Bronchial epithelial cell (primary cell): ENCODE measurements around the gene LY6G6C. TPM values are rescaled to one million over a fixed set of nuclear protein-coding genes. Genes with fewer than 3 reads are reported as not detected.

Experiments
- DNase-seq: peaks from one replicate; pipeline ENCODE4 v3.0.0-alpha.2; 2010; ENCODE audit warnings: low read depth
- FAIRE-seq: peaks from 2 replicates; lab custom pipeline; 2011; peaks lifted over from hg19 to GRCh38; lab: Jason Lieb, UNC
- H3K27me3 ChIP-seq: 2 replicates; pipeline ENCODE4 v1.5.1; 2011; ENCODE audit warnings: low read length; ENCODE audit not compliant: control insufficient read depth, insufficient read depth
- H3K36me3 ChIP-seq: 2 replicates; pipeline ENCODE4 v1.5.1; 2011; ENCODE audit warnings: low read length; ENCODE audit not compliant: control insufficient read depth, insufficient read depth
- H3K4me3 ChIP-seq: 2 replicates; pipeline ENCODE4 v1.5.1; 2011; ENCODE audit warnings: mild to moderate bottlenecking, low read depth, low read length, control low read depth
- total RNA-seq: library from RNA; depleted of rRNA; stranded (reverse); fragments of >200 nt; gene quantifications from 2 replicates; pipeline ENCODE4 v1.2.1, GENCODE V29; 2014
- TF ChIP-seq, protein P1 (sequence below): IDR thresholded peaks from 2 replicates; pipeline ENCODE4 v1.5.1; 2011; ENCODE audit warnings: mild to moderate bottlenecking, moderate library complexity, low read length, control low read depth, inconsistent platforms; ENCODE audit not compliant: insufficient read depth, severe bottlenecking

LY6G6C gene
- total RNA-seq, 1 donor from 2014 or later: not detected

DNA sequence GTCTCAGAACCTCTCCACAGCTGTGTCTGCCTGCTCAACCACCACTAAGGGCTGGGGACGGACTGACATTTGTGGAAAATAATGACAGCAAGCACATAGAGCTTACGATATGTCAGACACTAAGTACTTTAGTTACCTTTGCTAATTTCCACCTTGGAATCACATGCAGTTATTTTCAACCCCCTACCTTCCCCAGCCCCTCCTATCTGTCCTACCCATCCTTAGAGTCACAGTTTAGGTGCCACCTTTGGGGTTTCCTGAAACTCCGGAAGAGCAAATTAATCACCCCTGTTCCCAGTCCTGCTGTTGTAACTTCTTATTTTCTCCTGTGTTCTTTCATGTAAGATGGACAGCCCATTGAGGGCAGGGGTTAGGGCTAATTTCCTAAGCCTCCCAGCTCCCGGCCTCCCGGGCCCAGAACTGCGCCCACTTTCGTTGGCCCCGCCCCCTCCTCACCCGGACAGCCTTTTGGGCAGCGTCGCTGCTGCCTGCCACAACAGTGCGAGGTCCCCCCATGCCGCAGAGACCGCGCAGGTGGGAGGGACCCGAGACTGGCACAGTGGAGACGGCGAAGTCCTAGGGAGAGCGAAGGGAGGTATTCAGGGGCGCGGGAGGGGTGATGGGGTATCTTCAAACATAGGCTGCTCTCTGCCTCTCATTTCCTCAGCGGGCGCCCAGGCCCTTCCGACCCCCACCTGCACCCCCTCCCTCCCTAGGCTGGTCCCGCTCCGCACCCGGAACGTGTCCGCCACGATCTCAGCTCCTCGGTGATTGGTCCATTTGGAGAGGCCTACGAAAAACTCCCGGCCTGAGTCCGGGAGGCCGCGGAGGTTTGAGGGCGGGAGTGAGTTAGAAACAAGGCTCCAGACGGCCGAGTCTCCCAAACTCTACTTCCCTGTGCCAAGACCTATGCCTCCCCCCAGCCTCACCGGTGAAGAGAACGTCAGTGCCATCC lies 6.4 kb upstream of the LY6G6C start:
- Histone ChIP-seq H3K4me3 (no peak overlapping the region), H3K27me3 (no peaks in the 10 kb centered on the region), H3K36me3 (peaks cover 13% of the 10 kb centered on the region)
- TF ChIP-seq, protein P1, sequence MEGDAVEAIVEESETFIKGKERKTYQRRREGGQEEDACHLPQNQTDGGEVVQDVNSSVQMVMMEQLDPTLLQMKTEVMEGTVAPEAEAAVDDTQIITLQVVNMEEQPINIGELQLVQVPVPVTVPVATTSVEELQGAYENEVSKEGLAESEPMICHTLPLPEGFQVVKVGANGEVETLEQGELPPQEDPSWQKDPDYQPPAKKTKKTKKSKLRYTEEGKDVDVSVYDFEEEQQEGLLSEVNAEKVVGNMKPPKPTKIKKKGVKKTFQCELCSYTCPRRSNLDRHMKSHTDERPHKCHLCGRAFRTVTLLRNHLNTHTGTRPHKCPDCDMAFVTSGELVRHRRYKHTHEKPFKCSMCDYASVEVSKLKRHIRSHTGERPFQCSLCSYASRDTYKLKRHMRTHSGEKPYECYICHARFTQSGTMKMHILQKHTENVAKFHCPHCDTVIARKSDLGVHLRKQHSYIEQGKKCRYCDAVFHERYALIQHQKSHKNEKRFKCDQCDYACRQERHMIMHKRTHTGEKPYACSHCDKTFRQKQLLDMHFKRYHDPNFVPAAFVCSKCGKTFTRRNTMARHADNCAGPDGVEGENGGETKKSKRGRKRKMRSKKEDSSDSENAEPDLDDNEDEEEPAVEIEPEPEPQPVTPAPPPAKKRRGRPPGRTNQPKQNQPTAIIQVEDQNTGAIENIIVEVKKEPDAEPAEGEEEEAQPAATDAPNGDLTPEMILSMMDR: no peak
- no peak for DNase-seq
- FAIRE-seq: no peak

DNA sequence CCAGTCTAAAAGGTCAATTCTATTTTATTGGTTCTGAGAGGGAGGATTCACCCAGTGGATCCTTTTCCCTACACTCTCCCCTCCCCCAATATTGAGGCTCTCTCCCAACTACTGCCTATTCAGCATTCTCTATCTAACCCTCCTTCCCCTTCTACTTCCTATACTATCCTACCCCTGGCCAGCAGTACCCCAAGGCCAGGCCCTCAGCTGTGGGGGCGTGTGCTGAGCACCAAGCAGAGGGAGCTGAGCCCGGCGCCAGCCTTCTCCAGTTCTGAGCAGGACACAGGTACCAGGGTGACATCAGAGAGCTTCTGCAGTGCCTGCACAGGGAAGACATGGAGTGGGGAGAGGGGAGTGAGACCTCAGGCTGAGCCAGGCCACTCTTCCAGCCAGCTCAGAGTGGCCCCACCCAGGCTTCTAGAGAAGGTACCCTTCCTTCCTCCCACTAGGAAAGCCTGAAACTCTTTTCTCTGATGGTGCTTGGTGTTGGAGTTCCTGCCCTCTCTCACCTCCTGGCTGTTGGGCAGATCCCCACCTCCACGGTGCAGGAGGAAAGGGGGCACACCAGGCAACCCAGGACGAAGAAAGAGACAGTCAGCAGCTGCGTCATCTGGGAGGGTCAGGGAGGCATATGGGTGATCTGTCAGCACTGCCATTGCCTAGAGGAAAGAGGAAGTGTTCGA lies 5.6 kb upstream of the LY6G6C start:
- no peak for FAIRE-seq
- no peak overlapping the region for H3K4me3 ChIP-seq
- TF ChIP-seq, protein P1: no peak
- no peaks in the 10 kb centered on the region for H3K27me3 ChIP-seq
- H3K36me3 ChIP-seq: peaks cover 11% of the 10 kb centered on the region
- no peak for DNase-seq

DNA sequence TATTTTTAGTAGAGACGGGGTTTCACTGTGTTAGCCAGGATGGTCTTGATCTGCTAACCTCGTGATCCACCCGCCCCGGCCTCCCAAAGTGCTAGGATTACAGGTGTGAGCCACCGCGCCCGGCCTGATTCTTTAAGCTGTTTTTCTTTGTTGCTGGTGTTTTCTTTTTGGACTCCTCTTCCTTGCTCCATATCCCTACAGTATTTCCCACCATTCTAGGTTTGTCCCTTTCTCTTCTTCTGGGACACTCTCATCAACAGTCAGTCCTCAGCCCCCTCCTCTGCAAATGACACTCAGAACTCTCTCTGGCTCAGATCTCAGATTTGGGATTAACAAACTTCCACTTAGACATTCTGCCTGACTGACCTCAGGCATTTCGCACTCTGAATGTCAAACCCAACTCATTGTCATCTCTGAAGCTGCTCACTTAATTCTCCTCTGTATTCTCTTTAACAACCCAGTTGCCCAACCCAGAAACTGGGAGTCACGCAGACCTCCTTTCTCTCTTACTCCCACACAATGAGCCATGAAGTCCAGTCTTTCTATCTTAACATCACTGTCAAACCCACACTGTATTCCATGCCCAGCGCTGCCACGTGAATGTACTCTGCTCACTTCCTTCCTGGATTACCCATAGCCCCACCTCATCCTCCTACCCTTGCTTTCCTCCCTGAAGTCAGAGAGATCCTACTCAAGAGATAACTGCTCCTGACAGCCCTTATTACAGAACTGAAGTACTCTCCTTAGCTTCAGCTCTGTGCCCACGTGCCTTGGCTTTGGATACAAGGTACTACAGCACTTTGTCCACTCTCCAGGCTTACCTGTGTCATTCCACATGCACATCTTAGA lies 4.2 kb upstream of the LY6G6C start:
- Histone ChIP-seq H3K4me3 (no peak overlapping the region), H3K36me3 (peaks cover 5% of the 10 kb centered on the region), H3K27me3 (no peaks in the 10 kb centered on the region)
- no peak for FAIRE-seq
- no peak for DNase-seq
- TF ChIP-seq, protein P1: no peak

DNA sequence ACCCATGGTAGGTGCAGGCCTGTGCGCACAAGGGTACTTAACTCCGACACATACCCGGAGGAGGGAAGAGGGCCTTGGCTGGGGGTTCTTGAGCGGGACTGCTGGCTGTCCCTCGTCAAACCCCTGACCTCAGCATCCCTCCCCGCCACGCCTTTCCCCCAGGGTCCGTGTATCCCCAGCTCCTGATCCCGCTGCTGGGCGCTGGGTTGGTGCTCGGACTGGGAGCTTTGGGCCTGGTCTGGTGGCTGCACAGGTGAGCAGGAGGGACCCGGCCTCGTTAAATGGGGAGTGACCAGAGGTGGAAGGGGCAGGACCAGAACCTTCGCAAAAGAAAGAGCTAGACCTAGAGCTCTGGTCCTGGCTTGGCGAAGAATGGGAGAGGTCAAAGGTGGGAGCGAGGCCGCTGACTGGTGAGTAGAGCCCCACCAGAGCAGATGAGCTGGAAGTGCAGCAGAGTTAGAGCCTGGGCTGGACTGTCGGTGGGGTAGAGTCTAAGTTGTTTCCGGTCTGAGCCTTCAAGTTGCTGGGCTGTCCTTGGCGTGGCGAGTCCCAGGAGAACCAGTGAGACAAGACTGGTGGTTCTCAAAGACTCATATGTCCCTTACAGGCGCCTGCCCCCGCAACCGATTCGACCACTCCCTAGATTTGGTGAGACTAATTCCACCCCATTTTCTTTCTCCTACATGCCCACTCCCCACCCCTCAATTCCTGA lies 2.6 kb upstream of the LY6G6C start:
- H3K4me3 ChIP-seq: no peak overlapping the region
- DNase-seq (no peak), FAIRE-seq (no peak)
- TF ChIP-seq, protein P1: no peak
- no peaks in the 10 kb centered on the region for H3K27me3 ChIP-seq
- peaks cover 5% of the 10 kb centered on the region for H3K36me3 ChIP-seq

DNA sequence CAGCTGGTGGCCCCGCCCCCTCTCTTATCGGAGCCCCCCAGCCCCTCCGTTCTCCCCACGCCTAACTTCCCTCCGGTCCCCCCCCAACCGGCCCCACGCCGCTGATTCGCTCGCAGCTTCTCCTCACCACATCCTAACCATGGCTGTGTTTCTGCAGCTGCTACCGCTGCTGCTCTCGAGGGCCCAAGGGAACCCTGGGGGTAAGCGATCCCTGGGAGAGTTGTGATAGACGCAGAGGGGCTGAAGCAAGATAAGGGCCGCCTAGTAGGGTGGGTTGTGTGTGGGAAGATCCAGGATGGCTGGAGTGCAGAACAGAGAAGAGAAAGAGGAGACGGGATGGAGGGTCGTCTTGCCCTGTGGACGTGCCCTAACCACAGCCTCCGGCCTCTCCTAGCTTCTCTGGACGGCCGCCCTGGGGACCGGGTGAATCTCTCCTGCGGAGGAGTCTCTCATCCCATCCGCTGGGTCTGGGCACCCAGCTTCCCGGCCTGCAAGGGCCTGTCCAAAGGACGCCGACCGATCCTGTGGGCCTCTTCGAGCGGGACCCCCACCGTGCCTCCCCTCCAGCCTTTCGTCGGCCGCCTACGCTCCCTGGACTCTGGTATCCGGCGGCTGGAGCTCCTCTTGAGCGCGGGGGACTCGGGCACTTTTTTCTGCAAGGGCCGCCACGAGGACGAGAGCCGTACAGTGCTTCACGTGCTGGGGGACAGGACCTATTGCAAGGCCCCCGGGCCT lies 1.9 kb upstream of the LY6G6C start, which contains the start of gene MPIG6B:
TSS of gene MPIG6B (plus strand) at position 129 of the 735 bp plus-strand sequence. CDS start at position 140, 11 bp downstream.
- Histone ChIP-seq H3K4me3 (no peak within 1 kb of the TSS), H3K27me3 (no peaks in the 10 kb centered on the region), H3K36me3 (peaks cover 5% of the 10 kb centered on the region)
- TF ChIP-seq, protein P1: no peak
- no peak for DNase-seq
- no peak for FAIRE-seq
